Measurements from ENCODE around the gene PARD3. TPM values are rescaled to one million over a fixed set of nuclear protein-coding genes. Genes with fewer than 3 reads are reported as not detected.

The PARD3 gene
- total RNA-seq, 1 experiment from 2014 or later = 154 TPM

- Histone ChIP-seq H3K9ac (ENCODE audit: low read length) (no peak overlapping the region), H3K4me1 (ENCODE audit: insufficient read depth, low read length) (no peaks in the 10 kb centered on the region), H2AFZ (ENCODE audit: low read length) (no peak overlapping the region), H3K4me3 (ENCODE audit: low read length) (no peak overlapping the region), H3K4me2 (ENCODE audit: low read length) (no peak overlapping the region), H3K27me3 (ENCODE audit: low read length) (no peaks in the 10 kb centered on the region), H3F3A (ENCODE audit: low read length, unreplicated experiment) (no peaks in the 10 kb centered on the region), H3K9me2 (replicated peaks; ENCODE audit: low read length) (no peaks in the 10 kb centered on the region), H3K27ac (ENCODE audit: low read length) (no peak overlapping the region), H3K79me2 (ENCODE audit: low read length) (no peaks in the 10 kb centered on the region), H3K9me3 (ENCODE audit: low read length) (no peaks in the 10 kb centered on the region), H3K36me3 (ENCODE audit: low read depth, low read length) (peaks cover 7% of the 10 kb centered on the region; the same call in 1 of the 2 replicates), H4K20me1 (ENCODE audit: low read length) (no peaks in the 10 kb centered on the region)
- POLR2A ChIA-PET (ENCODE audit: unreplicated experiment) = interaction anchor here (0.6 kb wide), 1 partner anchor 10 kb away, joined by 3 read pairs; no protein-coding TSS in a partner anchor
- no peak for TF ChIP-seq EZH2phosphoT487 (IDR thresholded peaks at IDR 0.05; ENCODE audit: borderline replicate concordance, low read length)
- TF ChIP-seq CTCF (conservative IDR thresholded peaks at IDR 0.05; ENCODE audit: low read depth, low read length) = no peak
- TF ChIP-seq EZH2 (IDR thresholded peaks at IDR 0.05; ENCODE audit: low read length, unreplicated experiment) = no peak
- no TSS peak for BruUV-seq (replicated peaks)
- no peak for DNase-seq
- no peak for ATAC-seq
- intact Hi-C loops (cut with micrococcal nuclease) = no loop called here
- CTCF ChIA-PET = no interaction called here
These were observed 350.5 kb downstream of the PARD3 start for GRCh38 chr10:34464591-34464990.

- H2AFZ ChIP-seq (ENCODE audit: low read length) = no peak overlapping the region
- H3F3A ChIP-seq (ENCODE audit: low read length, unreplicated experiment) = no peaks in the 10 kb centered on the region
- no TSS peak for BruUV-seq (replicated peaks)
- no peak for DNase-seq
- H4K20me1 ChIP-seq (ENCODE audit: low read length) = no peaks in the 10 kb centered on the region
- peak; percentile 29 for ATAC-seq
- TF ChIP-seq CTCF (conservative IDR thresholded peaks at IDR 0.05; ENCODE audit: low read depth, low read length) = no peak
- no peak for TF ChIP-seq EZH2phosphoT487 (IDR thresholded peaks at IDR 0.05; ENCODE audit: borderline replicate concordance, low read length)
- TF ChIP-seq EZH2 (IDR thresholded peaks at IDR 0.05; ENCODE audit: low read length, unreplicated experiment) = no peak
- no peaks in the 10 kb centered on the region for H3K27me3 ChIP-seq (ENCODE audit: low read length)
- no peaks in the 10 kb centered on the region for H3K9me3 ChIP-seq (ENCODE audit: low read length)
- no peak overlapping the region for H3K4me3 ChIP-seq (ENCODE audit: low read length)
- H3K4me1 ChIP-seq (ENCODE audit: insufficient read depth, low read length) = no peaks in the 10 kb centered on the region
- H3K27ac ChIP-seq (ENCODE audit: low read length) = no peak overlapping the region
- H3K79me2 ChIP-seq (ENCODE audit: low read length) = no peaks in the 10 kb centered on the region
- 0 out of 2 replicates have a peak, but pooled peaks cover 5% of the 10 kb centered on the region for H3K36me3 ChIP-seq (ENCODE audit: low read depth, low read length)
- POLR2A ChIA-PET (ENCODE audit: unreplicated experiment) = interaction anchor here (0.6 kb wide), 1 partner anchor 9 kb away, joined by 3 read pairs; no protein-coding TSS in a partner anchor
- CTCF ChIA-PET = no interaction called here
- H3K9me2 ChIP-seq (replicated peaks; ENCODE audit: low read length) = no peaks in the 10 kb centered on the region
- H3K9ac ChIP-seq (ENCODE audit: low read length) = no peak overlapping the region
- intact Hi-C loops (cut with micrococcal nuclease) = no loop called here
- H3K4me2 ChIP-seq (ENCODE audit: low read length) = no peak overlapping the region
These were observed 351.1 kb downstream of the PARD3 start for GRCh38 chr10:34464000-34464399.

- POLR2A ChIA-PET (ENCODE audit: unreplicated experiment) = no interaction called here
- H4K20me1 ChIP-seq (ENCODE audit: low read length) = no peaks in the 10 kb centered on the region
- TF ChIP-seq CTCF (conservative IDR thresholded peaks at IDR 0.05; ENCODE audit: low read depth, low read length) (no peak), EZH2 (IDR thresholded peaks at IDR 0.05; ENCODE audit: low read length, unreplicated experiment) (no peak), EZH2phosphoT487 (IDR thresholded peaks at IDR 0.05; ENCODE audit: borderline replicate concordance, low read length) (no peak)
- H3K27ac ChIP-seq (ENCODE audit: low read length) = no peak overlapping the region
- ATAC-seq = no peak
- H3K9me2 ChIP-seq (replicated peaks; ENCODE audit: low read length) = no peaks in the 10 kb centered on the region
- CTCF ChIA-PET = interaction anchor here (0.6 kb wide), 1 partner anchor 160 kb away, joined by 5 read pairs; no protein-coding TSS in a partner anchor
- intact Hi-C loops (cut with micrococcal nuclease) = no loop called here
- no peaks in the 10 kb centered on the region for H3K27me3 ChIP-seq (ENCODE audit: low read length)
- no peaks in the 10 kb centered on the region for H3F3A ChIP-seq (ENCODE audit: low read length, unreplicated experiment)
- no peaks in the 10 kb centered on the region for H3K9me3 ChIP-seq (ENCODE audit: low read length)
- H2AFZ ChIP-seq (ENCODE audit: low read length) = no peak overlapping the region
- no peaks in the 10 kb centered on the region for H3K79me2 ChIP-seq (ENCODE audit: low read length)
- no peak overlapping the region for H3K4me2 ChIP-seq (ENCODE audit: low read length)
- H3K36me3 ChIP-seq (ENCODE audit: low read depth, low read length) = 0 out of 2 replicates have a peak, but pooled peaks cover 3% of the 10 kb centered on the region
- H3K4me1 ChIP-seq (ENCODE audit: insufficient read depth, low read length) = no peaks in the 10 kb centered on the region
- H3K4me3 ChIP-seq (ENCODE audit: low read length) = no peak overlapping the region
- no peak overlapping the region for H3K9ac ChIP-seq (ENCODE audit: low read length)
- no TSS peak for BruUV-seq (replicated peaks)
- no peak for DNase-seq
These were observed 352.1 kb downstream of the PARD3 start for GRCh38 chr10:34462993-34463392.
